Stomach (tissue), 9 donors: Measurements from ENCODE around the gene CNTFR. TPM values are rescaled to one million over a fixed set of nuclear protein-coding genes. Genes with fewer than 3 reads are reported as not detected.

ENCODE experiments used
- DNase-seq, 2 donors: peaks; one replicate each; pipeline versions ENCODE4 v3.0.0 to v3.0.0-alpha.2; 2013 to 2019
- H3K27ac ChIP-seq, 5 donors: fragments of 200-600 bp in 4 of 5; sonication (generic) in 4 of 5; one replicate each; pipeline ENCODE4 v1.5.1; 2013 to 2019; ENCODE audit warnings: mild to moderate bottlenecking in 1 of 5, moderate library complexity in 1 of 5
- H3K27me3 ChIP-seq, 3 donors: fragments of 200-600 bp; sonication (generic); one replicate each; pipeline ENCODE4 v1.5.1; 2017 to 2019; ENCODE audit warnings: mixed run types in 1 of 3
- H3K36me3 ChIP-seq, 4 donors: fragments of 200-600 bp; sonication (generic); 1 replicate in 3 of 4; 2 replicates in 1 of 4; pipeline ENCODE4 v1.5.1; 2016 to 2019
- H3K4me1 ChIP-seq, 4 donors: fragments of 200-600 bp; sonication (generic); one replicate each; pipeline ENCODE4 v1.5.1; 2016 to 2019
- H3K4me3 ChIP-seq, 4 donors: fragments of 200-600 bp; sonication (generic) in 3 of 4; one replicate each; pipeline ENCODE4 v1.5.1; 2016 to 2019; ENCODE audit warnings: mild to moderate bottlenecking in 1 of 4
- H3K9me3 ChIP-seq, 4 donors: fragments of 200-600 bp; sonication (generic); one replicate each; pipeline ENCODE4 v1.5.1; 2016 to 2019
- CTCF ChIP-seq, 7 experiments: fragments of 450-650 bp in 4 of 7; fragments of 200-600 bp in 3 of 7; sonication (generic) in 3 of 7; IDR thresholded peaks; one replicate each; pipeline ENCODE4 v1.5.1; 2016 to 2019; ENCODE audit warnings: antibody characterized with exemption in 7 of 7, control low read depth in 2 of 7, mild to moderate bottlenecking in 1 of 7
- EP300 ChIP-seq: sonication (generic); formaldehyde crosslinking; IDR thresholded peaks from one replicate; pipeline ENCODE4 v1.6.1; 2017; ENCODE audit warnings: antibody characterized with exemption
- POLR2A ChIP-seq, 4 donors: fragments of 450-650 bp; IDR thresholded peaks; one replicate each; pipeline ENCODE4 v1.6.1; 2016; ENCODE audit warnings: antibody characterized with exemption in 4 of 4, control low read depth in 2 of 4, mild to moderate bottlenecking in 1 of 4, moderate library complexity in 1 of 4
- POLR2AphosphoS5 ChIP-seq, 3 donors: sonication (generic); formaldehyde crosslinking; IDR thresholded peaks; one replicate each; pipeline ENCODE4 v1.6.1; 2016; ENCODE audit warnings: antibody characterized with exemption in 3 of 3
- WGBS, 5 donors: extraction: QIAGEN DNeasy Blood & Tissue Kit in 3 of 5; methylation state at CpG; one replicate each; pipeline versions ENCODE4 v1.1.5 to v1.1.7; 2013 to 2018; 5-methylcytosine and 5-hydroxymethylcytosine counted together
- intact Hi-C: fragments of 100-400 bp; cut with DNase I; formaldehyde crosslinking; loops from one replicate; pipeline ENCODE4 v1.15.1; 2023; ENCODE audit warnings: low total_unique reads
- polyA plus RNA-seq, 3 donors: library from polyadenylated mRNA; stranded (reverse); fragments of 200-250 nt; gene quantifications; one replicate each; pipeline ENCODE4 v1.2.3, GENCODE V29; 2013
- total RNA-seq, 5 donors: library from RNA; depleted of rRNA; stranded (reverse); fragments of >200 nt; gene quantifications; one replicate each; pipeline versions ENCODE4 v1.1.0 to v1.2.3, GENCODE V29; 2014 to 2016
- donor health status: healthy with polysubstance abuse.
- donor health status: Bipolar disorder and iron deficiency.
- donor health status: healthy.

Gene CNTFR
- total and polyA plus RNA-seq, 8 donors, result 2.2 to 15.8 (median 2.9) TPM; not detected in 1

- intact Hi-C loops, result no loop called here
- Histone ChIP-seq H3K27me3 (no peaks in the 10 kb centered on the region), H3K9me3 (no peaks in the 10 kb centered on the region), H3K27ac (no peak overlapping the region), H3K4me1 (peaks cover 18 to 27% (median 21%) of the 10 kb centered on the region in 4 donors), H3K4me3 (no peak overlapping the region), H3K36me3 (no peaks in the 10 kb centered on the region)
- no peak for DNase-seq
- TF ChIP-seq POLR2A (IDR thresholded peaks at IDR 0.05), result no peak
- no peak for TF ChIP-seq POLR2AphosphoS5 (IDR thresholded peaks at IDR 0.05)
- TF ChIP-seq CTCF (IDR thresholded peaks at IDR 0.05), result no peak
These were observed 86.1 kb downstream of the CNTFR start for GRCh38 chr9:34503406-34503805.

GRCh38 chr9:34502891-34503290 is 86.6 kb downstream of the CNTFR start:
- intact Hi-C loops, result no loop called here
- peaks cover 18 to 27% (median 21%) of the 10 kb centered on the region in 4 donors for H3K4me1 ChIP-seq
- TF ChIP-seq CTCF (IDR thresholded peaks at IDR 0.05), result no peak
- H3K27me3 ChIP-seq, result no peaks in the 10 kb centered on the region
- DNase-seq, result no peak
- no peak overlapping the region for H3K4me3 ChIP-seq
- no peaks in the 10 kb centered on the region for H3K36me3 ChIP-seq
- 36 to 65% (median 42%) methylated on average over 6 of the region's 6 CpGs for WGBS, 5 donors
- H3K9me3 ChIP-seq, result no peaks in the 10 kb centered on the region
- peak overlapping the region in 1 of 5 donors; percentile 21 for H3K27ac ChIP-seq

GRCh38 chr9:34502471-34502870 is 87.1 kb downstream of the CNTFR start:
- 17 to 57% (median 30%) methylated on average over 5 to 10 of the region's 10 CpGs for WGBS, 5 donors
- H3K4me1 ChIP-seq, result peaks cover 18 to 27% (median 21%) of the 10 kb centered on the region in 4 donors
- peak overlapping the region in 2 of 5 donors; percentile 2 to 21 for H3K27ac ChIP-seq
- H3K27me3 ChIP-seq, result peaks cover 0 to 4% (median 0%) of the 10 kb centered on the region in 3 donors
- intact Hi-C loops, result no loop called here
- no peaks in the 10 kb centered on the region for H3K9me3 ChIP-seq
- TF ChIP-seq POLR2A (IDR thresholded peaks at IDR 0.05), result no peak
- TF ChIP-seq EP300, result no peak
- TF ChIP-seq POLR2AphosphoS5 (IDR thresholded peaks at IDR 0.05), result no peak
- no peak for TF ChIP-seq CTCF (IDR thresholded peaks at IDR 0.05)
- no peak for DNase-seq
- H3K4me3 ChIP-seq, result no peak overlapping the region
- H3K36me3 ChIP-seq, result no peaks in the 10 kb centered on the region

GRCh38 chr9:34501889-34502425 is 87.6 kb downstream of the CNTFR start:
- Histone ChIP-seq H3K4me1 (peaks cover 18 to 27% (median 21%) of the 10 kb centered on the region in 4 donors), H3K36me3 (no peaks in the 10 kb centered on the region), H3K9me3 (no peaks in the 10 kb centered on the region), H3K27me3 (peaks cover 0 to 8% (median 0%) of the 10 kb centered on the region in 3 donors), H3K4me3 (no peak overlapping the region), H3K27ac (peak overlapping the region in 2 of 5 donors; percentile 2 to 52)
- WGBS, 5 donors, result 11 to 27% (median 14%) methylated on average over 4 to 5 of the region's 5 CpGs
- intact Hi-C loops, result no loop called here
- peak in 1 of 7 experiments; percentile 12 for TF ChIP-seq CTCF (IDR thresholded peaks at IDR 0.05)
- TF ChIP-seq POLR2AphosphoS5 (IDR thresholded peaks at IDR 0.05), result peak in 1 of 3 donors; percentile 16
- no peak for TF ChIP-seq EP300
- peak; percentile 61 to 86 for DNase-seq

Other genes with a start within 250 kb of the CNTFR start
- 10 to 100 TPM in 4 of 5 donors, 1 to 10 TPM in 1; 9.5 to 31.3 (median 19.6) TPM for gene MYORG, start 212.8 kb downstream of the CNTFR start, total RNA-seq
- 1 to 10 TPM in 2 of 3 donors, under 1 TPM in 1; 0.76 to 9.0 (median 3.9) TPM for gene MYORG, start 212.8 kb downstream of the CNTFR start, polyA plus RNA-seq
- gene FAM219A, start 131.2 kb downstream of the CNTFR start, total RNA-seq, result 10 to 100 TPM in 2 of 5 donors, 1 to 10 TPM in 3; 2.3 to 12.1 (median 8.7) TPM
- 10 to 100 TPM in 1 of 3 donors, 1 to 10 TPM in 2; 4.1 to 10.1 (median 5.1) TPM for gene FAM219A, start 131.2 kb downstream of the CNTFR start, polyA plus RNA-seq
- gene DNAI1, start 130.9 kb downstream of the CNTFR start, total RNA-seq, result 1 to 10 TPM in 1 of 5 donors, not detected in 4; 1.0 TPM
- gene DNAI1, start 130.9 kb downstream of the CNTFR start, polyA plus RNA-seq, result under 1 TPM in 1 of 3 donors, not detected in 2; 0.31 TPM
- gene ENHO, start 66.7 kb downstream of the CNTFR start, total RNA-seq, result 10 to 100 TPM in 1 of 5 donors, 1 to 10 TPM in 2, not detected in 2; 1.2 to 17.8 (median 5.0) TPM
- 10 to 100 TPM in 2 of 3 donors, 1 to 10 TPM in 1; 3.3 to 63.8 (median 29.7) TPM for gene ENHO, start 66.7 kb downstream of the CNTFR start, polyA plus RNA-seq
- 10 to 100 TPM in 4 of 5 donors, 1 to 10 TPM in 1; 2.9 to 49.5 (median 16.5) TPM for gene RPP25L, start 22.4 kb upstream of the CNTFR start, total RNA-seq
- 10 to 100 TPM; 28.9 to 40.4 (median 37.9) TPM for gene RPP25L, start 22.4 kb upstream of the CNTFR start, polyA plus RNA-seq
- gene DCTN3, start 30.8 kb upstream of the CNTFR start, total RNA-seq, result 10 to 100 TPM in 4 of 5 donors, 1 to 10 TPM in 1; 9.3 to 55.4 (median 23.7) TPM
- gene DCTN3, start 30.8 kb upstream of the CNTFR start, polyA plus RNA-seq, result 100 to 1,000 TPM in 1 of 3 donors, 10 to 100 TPM in 2; 81.0 to 107 (median 97.5) TPM
- not detected for gene ARID3C, start 39.3 kb upstream of the CNTFR start, total RNA-seq
- not detected for gene ARID3C, start 39.3 kb upstream of the CNTFR start, polyA plus RNA-seq
- 100 to 1,000 TPM in 1 of 5 donors, 10 to 100 TPM in 4; 20.0 to 124 (median 64.3) TPM for gene SIGMAR1, start 48.1 kb upstream of the CNTFR start, total RNA-seq
- gene SIGMAR1, start 48.1 kb upstream of the CNTFR start, polyA plus RNA-seq, result 10 to 100 TPM; 19.9 to 46.8 (median 25.5) TPM
- gene GALT, start 57.0 kb upstream of the CNTFR start, total RNA-seq, result 100 to 1,000 TPM in 2 of 5 donors, 10 to 100 TPM in 3; 28.8 to 148 (median 87.8) TPM
- 10 to 100 TPM; 17.4 to 33.1 (median 20.5) TPM for gene GALT, start 57.0 kb upstream of the CNTFR start, polyA plus RNA-seq
- gene IL11RA, start 62.5 kb upstream of the CNTFR start, total RNA-seq, result 10 to 100 TPM; 19.3 to 57.4 (median 29.0) TPM
- 10 to 100 TPM in 1 of 3 donors, 1 to 10 TPM in 2; 4.4 to 18.8 (median 5.7) TPM for gene IL11RA, start 62.5 kb upstream of the CNTFR start, polyA plus RNA-seq
- 1 to 10 TPM in 1 of 5 donors, not detected in 4; 1.3 TPM for gene CCL27, start 72.9 kb upstream of the CNTFR start, total RNA-seq
- gene CCL27, start 72.9 kb upstream of the CNTFR start, polyA plus RNA-seq, result under 1 TPM in 1 of 3 donors, not detected in 2; 0.58 TPM
- 1 to 10 TPM in 2 of 5 donors, not detected in 3; 4.4 to 8.1 TPM for gene CCL19, start 101.6 kb upstream of the CNTFR start, total RNA-seq
- 10 to 100 TPM in 1 of 3 donors, 1 to 10 TPM in 2; 4.3 to 24.1 (median 7.8) TPM for gene CCL19, start 101.6 kb upstream of the CNTFR start, polyA plus RNA-seq
- gene CCL21, start 120.4 kb upstream of the CNTFR start, total RNA-seq, result 10 to 100 TPM in 3 of 5 donors, 1 to 10 TPM in 1, not detected in 1; 1.7 to 51.3 (median 29.7) TPM
- 10 to 100 TPM; 10.8 to 29.9 (median 23.4) TPM for gene CCL21, start 120.4 kb upstream of the CNTFR start, polyA plus RNA-seq